Progenitor cell of endocrine pancreas (in vitro differentiated cells): ENCODE measurements around the gene IPO5. TPM values are rescaled to one million over a fixed set of nuclear protein-coding genes. Genes with fewer than 3 reads are reported as not detected.

Source experiments
- DNase-seq: peaks from one replicate; pipeline ENCODE4 v3.0.0; 2021; ENCODE audit warnings: low spot score; ENCODE audit not compliant: unreplicated experiment
- H3K27ac Mint-ChIP-seq: 2 replicates; pipeline ENCODE4 v1.8.0; 2021; ENCODE audit warnings: mild to moderate bottlenecking, moderate library complexity, mixed read lengths
- H3K27me3 Mint-ChIP-seq: 2 replicates; pipeline ENCODE4 v1.8.0; 2021; ENCODE audit warnings: mixed read lengths
- H3K36me3 Mint-ChIP-seq: 2 replicates; pipeline ENCODE4 v1.8.0; 2022; ENCODE audit warnings: mixed read lengths; ENCODE audit not compliant: insufficient read depth
- H3K4me1 Mint-ChIP-seq: 2 replicates; pipeline ENCODE4 v1.8.0; 2021; ENCODE audit warnings: low read depth, mixed read lengths
- H3K4me3 Mint-ChIP-seq: 2 replicates; pipeline ENCODE4 v1.8.0; 2021; ENCODE audit warnings: low read depth, mild to moderate bottlenecking, moderate library complexity, mixed read lengths
- H3K9me3 Mint-ChIP-seq: 2 replicates; pipeline ENCODE4 v1.8.0; 2021; ENCODE audit warnings: low read depth, mixed read lengths
- total RNA-seq: library from RNA; stranded (reverse); gene quantifications from 2 replicates; pipeline ENCODE4 v1.2.1, GENCODE V29; 2021
- TF ChIP-seq, protein P1 (sequence below): fragments of 200-600 bp; sonication (generic); IDR thresholded peaks from one replicate; pipeline ENCODE4 v1.5.0; 2021; ENCODE audit warnings: antibody characterized with exemption, mild to moderate bottlenecking; ENCODE audit not compliant: unreplicated experiment

Gene IPO5
- total RNA-seq, 1 donor from 2014 or later: 208 TPM

DNA sequence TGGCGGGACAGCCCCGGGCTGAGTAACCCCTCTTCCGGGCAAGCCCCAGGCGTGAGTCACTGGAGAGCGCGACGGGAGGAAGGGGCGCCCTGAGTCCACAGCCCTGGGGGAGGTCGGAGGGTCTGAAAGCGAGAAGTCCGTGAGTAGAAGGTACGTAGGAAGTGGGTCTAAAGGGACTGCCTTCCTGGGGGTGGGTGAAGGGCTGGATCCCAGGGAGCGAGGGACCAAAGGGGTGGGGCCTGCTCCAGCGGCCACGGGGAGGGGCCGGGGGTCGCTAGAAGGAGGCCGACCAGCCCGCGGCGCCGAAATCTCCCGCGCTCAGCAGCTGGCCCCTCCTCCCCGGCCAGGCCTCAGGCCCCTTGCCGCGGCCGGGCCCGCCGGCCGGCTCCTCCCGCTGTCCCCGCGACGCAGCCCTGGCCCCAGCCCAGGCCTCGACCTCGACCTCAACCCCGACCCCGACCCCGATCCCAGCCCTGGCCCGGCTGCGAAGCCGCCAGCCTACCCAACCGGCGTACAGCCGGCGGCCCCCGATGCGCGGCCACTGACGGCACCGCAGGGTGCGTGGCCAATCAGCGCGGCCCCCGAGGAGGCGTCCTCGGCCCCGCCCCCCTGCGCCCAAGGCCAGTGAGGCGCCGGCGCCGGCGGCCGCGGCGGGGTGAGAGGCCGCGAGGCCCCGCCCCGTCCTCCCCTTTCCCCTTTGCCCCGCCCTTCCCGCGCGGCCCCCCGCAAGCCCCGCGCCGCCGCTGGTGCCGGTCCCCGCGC lies 22.6 kb downstream of the IPO5 start:
- H3K9me3 Mint-ChIP-seq: no peaks in the 10 kb centered on the region
- peak overlapping the region; percentile 89 for H3K4me3 Mint-ChIP-seq
- peak overlapping the region; percentile 98 for H3K27ac Mint-ChIP-seq
- TF ChIP-seq, protein P1, sequence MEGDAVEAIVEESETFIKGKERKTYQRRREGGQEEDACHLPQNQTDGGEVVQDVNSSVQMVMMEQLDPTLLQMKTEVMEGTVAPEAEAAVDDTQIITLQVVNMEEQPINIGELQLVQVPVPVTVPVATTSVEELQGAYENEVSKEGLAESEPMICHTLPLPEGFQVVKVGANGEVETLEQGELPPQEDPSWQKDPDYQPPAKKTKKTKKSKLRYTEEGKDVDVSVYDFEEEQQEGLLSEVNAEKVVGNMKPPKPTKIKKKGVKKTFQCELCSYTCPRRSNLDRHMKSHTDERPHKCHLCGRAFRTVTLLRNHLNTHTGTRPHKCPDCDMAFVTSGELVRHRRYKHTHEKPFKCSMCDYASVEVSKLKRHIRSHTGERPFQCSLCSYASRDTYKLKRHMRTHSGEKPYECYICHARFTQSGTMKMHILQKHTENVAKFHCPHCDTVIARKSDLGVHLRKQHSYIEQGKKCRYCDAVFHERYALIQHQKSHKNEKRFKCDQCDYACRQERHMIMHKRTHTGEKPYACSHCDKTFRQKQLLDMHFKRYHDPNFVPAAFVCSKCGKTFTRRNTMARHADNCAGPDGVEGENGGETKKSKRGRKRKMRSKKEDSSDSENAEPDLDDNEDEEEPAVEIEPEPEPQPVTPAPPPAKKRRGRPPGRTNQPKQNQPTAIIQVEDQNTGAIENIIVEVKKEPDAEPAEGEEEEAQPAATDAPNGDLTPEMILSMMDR: no peak
- peaks cover 17% of the 10 kb centered on the region for H3K4me1 Mint-ChIP-seq
- no peaks in the 10 kb centered on the region for H3K27me3 Mint-ChIP-seq
- DNase-seq: peak; percentile 88
- H3K36me3 Mint-ChIP-seq: peaks cover 1% of the 10 kb centered on the region

GRCh38 chr13:97976610-97977521 lies 23.4 kb downstream of the IPO5 start:
- peak overlapping the region; percentile 90 for H3K4me3 Mint-ChIP-seq

DNA sequence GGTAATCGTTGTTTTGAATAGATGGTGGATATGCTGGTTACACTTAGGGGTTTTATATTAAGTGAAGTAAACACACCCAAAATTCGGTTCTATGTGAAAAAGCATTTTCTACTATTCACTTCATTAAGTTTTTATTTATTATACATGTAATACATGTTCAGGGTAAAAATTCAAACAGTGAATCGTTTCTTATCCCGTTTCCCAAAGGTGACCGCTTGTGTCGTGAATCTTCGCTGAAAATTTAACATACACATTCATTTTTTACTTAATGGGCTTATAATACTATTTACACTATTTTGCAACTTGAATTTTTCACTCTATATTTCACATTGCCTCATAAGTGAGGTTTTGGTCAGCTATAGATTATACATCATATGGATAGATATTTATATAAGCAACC lies 24.5 kb downstream of the IPO5 start:
- no peaks in the 10 kb centered on the region for H3K9me3 Mint-ChIP-seq
- no peak for DNase-seq
- TF ChIP-seq, protein P1: no peak
- H3K27me3 Mint-ChIP-seq: no peaks in the 10 kb centered on the region
- no peak overlapping the region for H3K27ac Mint-ChIP-seq
- peak overlapping the region; percentile 90 for H3K4me3 Mint-ChIP-seq
- peaks cover 3% of the 10 kb centered on the region for H3K36me3 Mint-ChIP-seq
- H3K4me1 Mint-ChIP-seq: peaks cover 31% of the 10 kb centered on the region

More at GRCh38 chr13:97976610-97977521, 23.4 kb downstream of the IPO5 start:
- H3K4me1 Mint-ChIP-seq: peaks cover 26% of the 10 kb centered on the region
- H3K27me3 Mint-ChIP-seq: no peaks in the 10 kb centered on the region
- peak overlapping the region; percentile 94 for H3K27ac Mint-ChIP-seq
- no peaks in the 10 kb centered on the region for H3K9me3 Mint-ChIP-seq
- H3K36me3 Mint-ChIP-seq: peaks cover 1% of the 10 kb centered on the region
- peak; percentile 18 for DNase-seq
- TF ChIP-seq, protein P1: no peak

GRCh38 chr13:97978651-97979050 lies 25.2 kb downstream of the IPO5 start:
- peak overlapping the region; percentile 90 for H3K4me3 Mint-ChIP-seq
- no peak for DNase-seq
- no peak overlapping the region for H3K27ac Mint-ChIP-seq
- peaks cover 31% of the 10 kb centered on the region for H3K4me1 Mint-ChIP-seq
- TF ChIP-seq, protein P1: no peak
- H3K36me3 Mint-ChIP-seq: peaks cover 4% of the 10 kb centered on the region
- no peaks in the 10 kb centered on the region for H3K9me3 Mint-ChIP-seq
- no peaks in the 10 kb centered on the region for H3K27me3 Mint-ChIP-seq

GRCh38 chr13:97979051-97979450 lies 25.6 kb downstream of the IPO5 start:
- H3K9me3 Mint-ChIP-seq: no peaks in the 10 kb centered on the region
- peaks cover 31% of the 10 kb centered on the region for H3K4me1 Mint-ChIP-seq
- H3K27ac Mint-ChIP-seq: no peak overlapping the region
- TF ChIP-seq, protein P1: no peak
- H3K36me3 Mint-ChIP-seq: peaks cover 5% of the 10 kb centered on the region
- no peak for DNase-seq
- H3K27me3 Mint-ChIP-seq: no peaks in the 10 kb centered on the region
- no peak overlapping the region for H3K4me3 Mint-ChIP-seq
